ENCODE measurements around the gene IL2RA.
"Not testable (repeated sequence)": the region's sequence is repeated elsewhere in the genome, so short reads cannot be mapped to it uniquely, and the experiment has no call there.

IL2RA gene

GRCh38 chr10:6056411-6057135 lies 5.6 kb downstream of the IL2RA start:
- no peak for DNase-seq

- no peak for DNase-seq
Observed at GRCh38 chr10:6055929-6056328, 6.2 kb downstream of the IL2RA start.

- no peak for DNase-seq
Observed at GRCh38 chr10:6054884-6055283, 7.3 kb downstream of the IL2RA start.

GRCh38 chr10:6053816-6054631 lies 8.1 kb downstream of the IL2RA start:
- DNase-seq, result no peak

- DNase-seq, result no peak
Observed at GRCh38 chr10:6053303-6053702, 8.9 kb downstream of the IL2RA start.

GRCh38 chr10:6052247-6053221 lies 9.6 kb downstream of the IL2RA start:
- DNase-seq, result no peak

GRCh38 chr10:6050801-6051445 lies 11.2 kb downstream of the IL2RA start:
- no peak for DNase-seq

- no peak for DNase-seq
Observed at GRCh38 chr10:6049031-6049400, 13.2 kb downstream of the IL2RA start.

GRCh38 chr10:6048281-6049030 lies 13.7 kb downstream of the IL2RA start:
- no peak for DNase-seq

GRCh38 chr10:6047847-6048246 lies 14.3 kb downstream of the IL2RA start:
- no peak for DNase-seq

- DNase-seq, result no peak
Observed at GRCh38 chr10:6046773-6047611, 15.2 kb downstream of the IL2RA start.

GRCh38 chr10:6045878-6046772 lies 16.0 kb downstream of the IL2RA start:
- no peak for DNase-seq

GRCh38 chr10:6045314-6045848 lies 16.8 kb downstream of the IL2RA start:
- no peak for DNase-seq

- no peak for DNase-seq
Observed at GRCh38 chr10:6044751-6045313, 17.3 kb downstream of the IL2RA start.

GRCh38 chr10:6044060-6044459 lies 18.1 kb downstream of the IL2RA start:
- no peak for DNase-seq

- DNase-seq, result not testable (repeated sequence)
Observed at GRCh38 chr10:6043377-6043776, 18.8 kb downstream of the IL2RA start.

- DNase-seq, result no peak
Observed at GRCh38 chr10:6040205-6040604, 22.0 kb downstream of the IL2RA start.

GRCh38 chr10:6039711-6040110 lies 22.5 kb downstream of the IL2RA start:
- DNase-seq, result no peak

GRCh38 chr10:6038071-6038631 lies 24.0 kb downstream of the IL2RA start:
- DNase-seq, result no peak

Measured in NCI-H187 treated with DMSO at 0.1 percent for 48 hours (cell line).